Stimulated activated CD8-positive, alpha-beta memory T cell treated with anti-CD3 and anti-CD28 coated beads, Interleukin-4, amount 100 ng/mL, for 48 hours (primary cell): ENCODE measurements around the gene MT1G.

Source experiments
- DNase-seq: peaks from one replicate; pipeline ENCODE4 v3.0.0-alpha.2; 2020

MT1G gene

GRCh38 chr16:56662357-56663354, 5.2 kb downstream of the MT1G start:
- DNase-seq, result peak; percentile 69

- DNase-seq, result no peak
Measured at GRCh38 chr16:56658327-56658875, 9.5 kb downstream of the MT1G start.

- peak; percentile 85 for DNase-seq
Measured at GRCh38 chr16:56657555-56658326, 10.1 kb downstream of the MT1G start, which contains the start of gene MT1F. Gene MT1F (plus strand): TSS chr16:56657959. CDS start chr16:56658059, 100 bp downstream.

GRCh38 chr16:56653218-56653617, 14.6 kb downstream of the MT1G start:
- no peak for DNase-seq

- no peak for DNase-seq
Measured at GRCh38 chr16:56652600-56652999, 15.3 kb downstream of the MT1G start.

GRCh38 chr16:56651586-56651985, 16.3 kb downstream of the MT1G start, which contains the start of gene MT1B:
Gene MT1B (plus strand): TSS chr16:56651886. CDS start chr16:56651954, 68 bp downstream.
- DNase-seq, result no peak

GRCh38 chr16:56649820-56650219, 18.0 kb downstream of the MT1G start:
- DNase-seq, result no peak

- no peak for DNase-seq
Measured at GRCh38 chr16:56649271-56649670, 18.6 kb downstream of the MT1G start.

GRCh38 chr16:56647641-56648431, 20.0 kb downstream of the MT1G start:
- no peak for DNase-seq

GRCh38 chr16:56645838-56646237, 22.0 kb downstream of the MT1G start:
- no peak for DNase-seq

GRCh38 chr16:56645311-56645710, 22.6 kb downstream of the MT1G start:
- no peak for DNase-seq

GRCh38 chr16:56643833-56644232, 24.0 kb downstream of the MT1G start:
- DNase-seq, result no peak

GRCh38 chr16:56643080-56643778, 24.6 kb downstream of the MT1G start:
- peak; percentile 86 for DNase-seq

GRCh38 chr16:56641166-56641565, 26.7 kb downstream of the MT1G start:
- no peak for DNase-seq

GRCh38 chr16:56640076-56640475, 27.8 kb downstream of the MT1G start:
- no peak for DNase-seq

- DNase-seq, result no peak
Measured at GRCh38 chr16:56639045-56639444, 28.8 kb downstream of the MT1G start.

- no peak for DNase-seq
Measured at GRCh38 chr16:56637814-56638750, 29.8 kb downstream of the MT1G start, which contains the start of gene MT1A. Gene MT1A (plus strand): TSS chr16:56638666. CDS start chr16:56638739, 73 bp downstream.

- DNase-seq, result no peak
Measured at GRCh38 chr16:56636616-56637413, 31.1 kb downstream of the MT1G start.

GRCh38 chr16:56635441-56635967, 32.4 kb downstream of the MT1G start:
- no peak for DNase-seq
